ENCODE data around the gene PROM1. TPM values are rescaled to one million over a fixed set of nuclear protein-coding genes. Genes with fewer than 3 reads are reported as not detected.
A peak's percentile ranks its signal among the peaks of the same experiment; 100 is the strongest.

The PROM1 gene, protein sequence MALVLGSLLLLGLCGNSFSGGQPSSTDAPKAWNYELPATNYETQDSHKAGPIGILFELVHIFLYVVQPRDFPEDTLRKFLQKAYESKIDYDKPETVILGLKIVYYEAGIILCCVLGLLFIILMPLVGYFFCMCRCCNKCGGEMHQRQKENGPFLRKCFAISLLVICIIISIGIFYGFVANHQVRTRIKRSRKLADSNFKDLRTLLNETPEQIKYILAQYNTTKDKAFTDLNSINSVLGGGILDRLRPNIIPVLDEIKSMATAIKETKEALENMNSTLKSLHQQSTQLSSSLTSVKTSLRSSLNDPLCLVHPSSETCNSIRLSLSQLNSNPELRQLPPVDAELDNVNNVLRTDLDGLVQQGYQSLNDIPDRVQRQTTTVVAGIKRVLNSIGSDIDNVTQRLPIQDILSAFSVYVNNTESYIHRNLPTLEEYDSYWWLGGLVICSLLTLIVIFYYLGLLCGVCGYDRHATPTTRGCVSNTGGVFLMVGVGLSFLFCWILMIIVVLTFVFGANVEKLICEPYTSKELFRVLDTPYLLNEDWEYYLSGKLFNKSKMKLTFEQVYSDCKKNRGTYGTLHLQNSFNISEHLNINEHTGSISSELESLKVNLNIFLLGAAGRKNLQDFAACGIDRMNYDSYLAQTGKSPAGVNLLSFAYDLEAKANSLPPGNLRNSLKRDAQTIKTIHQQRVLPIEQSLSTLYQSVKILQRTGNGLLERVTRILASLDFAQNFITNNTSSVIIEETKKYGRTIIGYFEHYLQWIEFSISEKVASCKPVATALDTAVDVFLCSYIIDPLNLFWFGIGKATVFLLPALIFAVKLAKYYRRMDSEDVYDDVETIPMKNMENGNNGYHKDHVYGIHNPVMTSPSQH
- total RNA-seq, result 1 to 10 TPM; 3.4 to 9.0 (median 5.0) TPM

DNA sequence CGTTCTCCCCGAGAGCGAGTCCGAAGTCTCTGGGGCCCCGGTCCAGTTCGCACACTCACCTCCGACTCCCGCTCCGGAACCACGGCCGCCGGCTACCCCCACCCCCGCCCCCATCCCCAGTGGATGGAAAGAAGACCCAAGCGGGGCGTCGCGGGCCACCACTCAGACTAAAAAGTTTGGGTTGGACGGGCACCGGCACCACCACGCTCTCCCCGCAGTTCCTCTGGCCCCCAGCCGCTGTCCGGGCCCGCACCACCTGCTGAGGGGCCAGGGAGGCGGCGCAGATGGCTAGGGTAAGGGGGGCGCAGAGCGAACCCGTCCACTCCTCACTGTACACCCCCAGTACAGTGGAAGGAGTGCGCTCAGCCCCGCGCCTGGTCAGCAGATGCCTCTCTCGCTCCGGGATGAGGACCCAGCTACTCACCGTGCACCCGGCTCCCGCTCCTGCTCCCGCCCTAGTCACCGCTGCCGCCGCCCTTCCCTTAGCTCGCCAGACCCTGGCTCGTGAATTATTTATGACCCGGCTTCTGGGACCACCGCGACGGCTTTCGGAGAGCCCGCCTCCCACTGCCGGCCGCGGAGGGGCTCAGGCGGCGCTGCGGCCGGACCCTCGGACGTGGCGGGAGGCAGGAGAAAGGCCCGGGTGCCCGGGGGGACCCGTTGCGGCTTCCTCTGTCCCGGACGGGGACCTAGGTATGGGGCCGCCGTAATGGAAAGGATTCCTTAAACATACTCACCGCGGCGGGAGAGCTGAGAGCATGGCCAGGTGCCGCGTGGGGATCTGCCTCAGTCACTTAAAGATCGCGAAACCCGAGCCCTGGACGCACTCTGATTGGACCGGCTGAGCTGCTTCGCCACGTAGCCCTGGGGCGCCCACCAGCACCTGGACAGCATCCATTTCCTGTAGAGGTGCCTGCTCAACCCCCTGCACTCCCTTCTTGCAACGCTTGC is at the start of gene PROM1:
Gene PROM1, minus strand, starts transcription at position 783 of the 951 bp plus-strand sequence. CDS start 8,117 bp downstream, outside the sequence.
- 2% methylated on average over 41 of the region's 81 CpGs for WGBS
- Histone ChIP-seq H3K36me3 (no peaks in the 10 kb centered on the region), H3K4me1 (peaks cover 24% of the 10 kb centered on the region), H3K27ac (no peak within 1 kb of the TSS), H3K27me3 (peaks cover 73% of the 10 kb centered on the region), H3K4me3 (peak within 1 kb of the TSS; percentile 53), H3K9me3 (no peaks in the 10 kb centered on the region)
- no peak for DNase-seq (ENCODE audit: low spot score in 2 of 2)
- TF ChIP-seq, protein P1, sequence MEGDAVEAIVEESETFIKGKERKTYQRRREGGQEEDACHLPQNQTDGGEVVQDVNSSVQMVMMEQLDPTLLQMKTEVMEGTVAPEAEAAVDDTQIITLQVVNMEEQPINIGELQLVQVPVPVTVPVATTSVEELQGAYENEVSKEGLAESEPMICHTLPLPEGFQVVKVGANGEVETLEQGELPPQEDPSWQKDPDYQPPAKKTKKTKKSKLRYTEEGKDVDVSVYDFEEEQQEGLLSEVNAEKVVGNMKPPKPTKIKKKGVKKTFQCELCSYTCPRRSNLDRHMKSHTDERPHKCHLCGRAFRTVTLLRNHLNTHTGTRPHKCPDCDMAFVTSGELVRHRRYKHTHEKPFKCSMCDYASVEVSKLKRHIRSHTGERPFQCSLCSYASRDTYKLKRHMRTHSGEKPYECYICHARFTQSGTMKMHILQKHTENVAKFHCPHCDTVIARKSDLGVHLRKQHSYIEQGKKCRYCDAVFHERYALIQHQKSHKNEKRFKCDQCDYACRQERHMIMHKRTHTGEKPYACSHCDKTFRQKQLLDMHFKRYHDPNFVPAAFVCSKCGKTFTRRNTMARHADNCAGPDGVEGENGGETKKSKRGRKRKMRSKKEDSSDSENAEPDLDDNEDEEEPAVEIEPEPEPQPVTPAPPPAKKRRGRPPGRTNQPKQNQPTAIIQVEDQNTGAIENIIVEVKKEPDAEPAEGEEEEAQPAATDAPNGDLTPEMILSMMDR (IDR thresholded peaks at IDR 0.05), result no peak
- TF ChIP-seq POLR2AphosphoS5 (IDR thresholded peaks at IDR 0.05) (no peak), POLR2A (IDR thresholded peaks at IDR 0.05) (no peak), EP300 (IDR thresholded peaks at IDR 0.05) (no peak)

DNA sequence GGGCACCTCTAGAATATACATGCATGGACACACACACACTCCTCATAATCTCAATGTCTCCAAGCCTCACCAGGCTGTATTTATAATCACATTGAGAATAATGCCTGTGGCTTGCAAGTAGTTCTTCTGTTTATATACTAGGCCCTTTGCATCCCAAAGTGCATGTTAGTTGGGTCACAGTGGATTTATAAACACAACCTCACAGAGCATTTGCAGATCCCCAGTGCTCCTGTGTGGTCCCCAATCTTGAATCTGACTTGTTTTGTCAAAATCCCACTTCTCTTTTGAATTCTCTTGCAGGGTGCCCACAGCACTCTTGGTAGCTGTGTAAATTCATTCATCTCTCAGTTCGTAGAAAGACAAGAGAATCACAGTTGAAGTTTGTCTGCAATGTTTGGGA is 49.6 kb upstream of the PROM1 start:
- TF ChIP-seq POLR2A (IDR thresholded peaks at IDR 0.05), result no peak
- no peak for TF ChIP-seq EP300 (IDR thresholded peaks at IDR 0.05)
- TF ChIP-seq, protein P1 (IDR thresholded peaks at IDR 0.05), result no peak
- no peak for TF ChIP-seq POLR2AphosphoS5 (IDR thresholded peaks at IDR 0.05)
- no peaks in the 10 kb centered on the region for H3K36me3 ChIP-seq
- H3K4me1 ChIP-seq, result no peaks in the 10 kb centered on the region
- H3K4me3 ChIP-seq, result no peak overlapping the region
- DNase-seq (ENCODE audit: low spot score in 2 of 2), result no peak
- WGBS, result 91% methylated on average over 1 of the region's 1 CpG
- peaks cover 3% of the 10 kb centered on the region for H3K27me3 ChIP-seq
- H3K27ac ChIP-seq, result no peak overlapping the region
- no peaks in the 10 kb centered on the region for H3K9me3 ChIP-seq

DNA sequence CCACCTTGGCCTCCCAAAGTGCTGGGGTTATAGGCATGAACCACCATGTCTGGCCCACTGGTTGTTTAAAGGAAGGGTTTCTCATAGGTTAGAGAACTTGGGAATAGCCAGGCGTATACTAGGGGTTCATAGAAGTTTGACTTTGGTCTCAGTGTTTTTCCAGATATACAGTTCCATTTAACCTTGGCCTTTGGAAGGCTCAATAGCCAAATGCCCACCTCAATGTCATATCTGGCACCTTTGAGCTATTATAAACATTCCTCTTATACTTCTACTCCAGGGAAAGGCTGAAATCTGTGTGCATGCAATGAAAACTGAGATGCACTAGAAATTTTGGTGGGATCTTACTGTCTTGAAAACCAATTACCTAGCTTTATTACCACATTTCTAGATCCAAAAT is 47.5 kb upstream of the PROM1 start:
- Histone ChIP-seq H3K9me3 (no peaks in the 10 kb centered on the region), H3K27ac (no peak overlapping the region), H3K36me3 (no peaks in the 10 kb centered on the region), H3K4me1 (no peaks in the 10 kb centered on the region), H3K4me3 (no peak overlapping the region), H3K27me3 (no peaks in the 10 kb centered on the region)
- 94% methylated on average over 1 of the region's 1 CpG for WGBS
- DNase-seq (ENCODE audit: low spot score in 2 of 2), result no peak
- TF ChIP-seq EP300 (IDR thresholded peaks at IDR 0.05) (no peak), POLR2AphosphoS5 (IDR thresholded peaks at IDR 0.05) (no peak), POLR2A (IDR thresholded peaks at IDR 0.05) (no peak)
- TF ChIP-seq, protein P1 (IDR thresholded peaks at IDR 0.05), result no peak

DNA sequence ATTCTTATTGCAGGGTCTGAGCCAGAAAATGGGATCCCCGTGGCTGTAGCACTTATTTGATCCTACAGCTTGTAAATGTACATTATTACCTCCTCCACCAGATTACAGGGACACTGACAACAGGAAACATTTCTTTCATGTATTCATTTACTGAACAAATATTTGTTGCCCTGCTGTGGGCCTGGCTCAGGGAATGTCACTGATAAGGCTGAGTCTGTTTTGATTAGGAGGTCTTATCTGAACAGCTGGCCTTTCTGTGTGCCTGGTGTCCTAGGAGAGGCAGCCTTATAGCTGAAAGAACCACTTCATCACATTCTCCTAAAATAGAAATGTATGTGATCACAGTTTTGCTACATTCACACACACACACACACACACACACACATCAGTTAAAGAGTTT is 45.5 kb upstream of the PROM1 start:
- no peak for DNase-seq (ENCODE audit: low spot score in 2 of 2)
- WGBS, result 63% methylated on average over 1 of the region's 1 CpG
- no peaks in the 10 kb centered on the region for H3K36me3 ChIP-seq

More for the DNA sequence above, 45.5 kb upstream of the PROM1 start:
- Histone ChIP-seq H3K27me3 (no peaks in the 10 kb centered on the region), H3K9me3 (no peaks in the 10 kb centered on the region), H3K27ac (no peak overlapping the region), H3K4me3 (no peak overlapping the region), H3K4me1 (no peaks in the 10 kb centered on the region)
- no peak for TF ChIP-seq POLR2A (IDR thresholded peaks at IDR 0.05)
- no peak for TF ChIP-seq POLR2AphosphoS5 (IDR thresholded peaks at IDR 0.05)
- no peak for TF ChIP-seq EP300 (IDR thresholded peaks at IDR 0.05)
- TF ChIP-seq, protein P1 (IDR thresholded peaks at IDR 0.05), result no peak
